ENCODE results near the gene DZIP1.
A peak's percentile ranks its signal among the peaks of the same experiment; 100 is the strongest.

DNA sequence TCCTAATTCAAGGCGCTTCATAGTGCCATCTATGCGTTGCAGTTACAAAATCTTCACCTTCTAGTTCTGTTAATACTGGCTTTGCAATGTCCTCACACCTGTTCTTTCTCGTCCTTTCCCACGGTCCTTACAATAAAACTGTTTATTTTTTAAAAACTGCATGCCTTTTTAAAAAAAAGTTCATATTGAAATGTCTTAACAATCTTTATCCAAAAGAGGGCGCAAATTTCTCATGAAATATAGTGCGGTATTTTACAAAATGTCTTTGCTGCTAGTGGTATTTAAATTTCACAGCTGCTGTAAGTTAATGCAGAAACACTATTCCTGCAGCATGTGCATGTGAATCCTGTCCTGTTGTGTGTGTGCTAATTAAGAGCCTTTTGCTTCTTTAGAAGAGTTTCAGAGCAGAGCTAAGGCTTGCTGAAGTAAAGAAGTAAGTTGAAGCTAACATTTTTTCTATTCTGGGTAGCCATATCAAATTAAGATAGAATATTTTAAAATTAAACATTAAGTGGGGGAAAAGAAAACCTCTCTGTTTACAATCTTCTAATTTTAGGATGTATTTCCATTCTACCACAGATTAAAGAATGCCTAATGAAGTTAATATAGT is 107.8 kb downstream of the DZIP1 start:
- TF ChIP-seq, protein P1, sequence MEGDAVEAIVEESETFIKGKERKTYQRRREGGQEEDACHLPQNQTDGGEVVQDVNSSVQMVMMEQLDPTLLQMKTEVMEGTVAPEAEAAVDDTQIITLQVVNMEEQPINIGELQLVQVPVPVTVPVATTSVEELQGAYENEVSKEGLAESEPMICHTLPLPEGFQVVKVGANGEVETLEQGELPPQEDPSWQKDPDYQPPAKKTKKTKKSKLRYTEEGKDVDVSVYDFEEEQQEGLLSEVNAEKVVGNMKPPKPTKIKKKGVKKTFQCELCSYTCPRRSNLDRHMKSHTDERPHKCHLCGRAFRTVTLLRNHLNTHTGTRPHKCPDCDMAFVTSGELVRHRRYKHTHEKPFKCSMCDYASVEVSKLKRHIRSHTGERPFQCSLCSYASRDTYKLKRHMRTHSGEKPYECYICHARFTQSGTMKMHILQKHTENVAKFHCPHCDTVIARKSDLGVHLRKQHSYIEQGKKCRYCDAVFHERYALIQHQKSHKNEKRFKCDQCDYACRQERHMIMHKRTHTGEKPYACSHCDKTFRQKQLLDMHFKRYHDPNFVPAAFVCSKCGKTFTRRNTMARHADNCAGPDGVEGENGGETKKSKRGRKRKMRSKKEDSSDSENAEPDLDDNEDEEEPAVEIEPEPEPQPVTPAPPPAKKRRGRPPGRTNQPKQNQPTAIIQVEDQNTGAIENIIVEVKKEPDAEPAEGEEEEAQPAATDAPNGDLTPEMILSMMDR (IDR thresholded peaks at IDR 0.05): peak; percentile 29 to 48 (median 44)
- TF ChIP-seq POLR2A (IDR thresholded peaks at IDR 0.05): no peak

Data from adrenal gland (tissue), 5 donors.